SJSA1 (cell line): ENCODE data around the gene LGALS9C. TPM values are rescaled to one million over a fixed set of nuclear protein-coding genes. Genes with fewer than 3 reads are reported as not detected.
"Not testable (repeated sequence)": the region's sequence is repeated elsewhere in the genome, so short reads cannot be mapped to it uniquely, and the experiment has no call there.

ENCODE experiments used
- DNase-seq, 2 experiments: peaks; one replicate each; pipeline ENCODE4 v3.0.0-alpha.2; 2015 to 2020; ENCODE audit warnings: low spot score in 2 of 2, low read depth in 1 of 2
- H3K27ac ChIP-seq: fragments of 250-450 bp; sonication (Bioruptor Pico); 2 replicates; pipeline ENCODE4 v1.5.1; 2020; ENCODE audit warnings: mild to moderate bottlenecking, moderate library complexity
- H3K27me3 ChIP-seq: fragments of 250-450 bp; sonication (Bioruptor Pico); replicated peaks from 2 replicates; pipeline ENCODE4 v1.5.1; 2020; ENCODE audit warnings: mild to moderate bottlenecking, moderate library complexity
- H3K36me3 ChIP-seq: fragments of 250-450 bp; sonication (Bioruptor Pico); 2 replicates; pipeline ENCODE4 v1.5.1; 2020; ENCODE audit warnings: mild to moderate bottlenecking
- H3K4me1 ChIP-seq: fragments of 250-450 bp; sonication (Bioruptor Pico); replicated peaks from 2 replicates; pipeline ENCODE4 v1.6.1; 2021; ENCODE audit warnings: mild to moderate bottlenecking
- H3K4me3 ChIP-seq: fragments of 250-450 bp; sonication (Bioruptor Pico); 2 replicates; pipeline ENCODE4 v1.5.1; 2020; ENCODE audit warnings: mild to moderate bottlenecking
- H3K9me3 ChIP-seq: fragments of 250-450 bp; sonication (Bioruptor Pico); replicated peaks from 2 replicates; pipeline ENCODE4 v1.5.1; 2020; ENCODE audit warnings: mild to moderate bottlenecking
- total RNA-seq: library from RNA; depleted of rRNA; stranded (reverse); fragments of >200 nt; shearing (Covaris generic); gene quantifications from 2 replicates; pipeline ENCODE4 v1.2.3, GENCODE V29; 2014

LGALS9C gene
- total RNA-seq, 1 experiment from 2014 or later = not detected

DNA sequence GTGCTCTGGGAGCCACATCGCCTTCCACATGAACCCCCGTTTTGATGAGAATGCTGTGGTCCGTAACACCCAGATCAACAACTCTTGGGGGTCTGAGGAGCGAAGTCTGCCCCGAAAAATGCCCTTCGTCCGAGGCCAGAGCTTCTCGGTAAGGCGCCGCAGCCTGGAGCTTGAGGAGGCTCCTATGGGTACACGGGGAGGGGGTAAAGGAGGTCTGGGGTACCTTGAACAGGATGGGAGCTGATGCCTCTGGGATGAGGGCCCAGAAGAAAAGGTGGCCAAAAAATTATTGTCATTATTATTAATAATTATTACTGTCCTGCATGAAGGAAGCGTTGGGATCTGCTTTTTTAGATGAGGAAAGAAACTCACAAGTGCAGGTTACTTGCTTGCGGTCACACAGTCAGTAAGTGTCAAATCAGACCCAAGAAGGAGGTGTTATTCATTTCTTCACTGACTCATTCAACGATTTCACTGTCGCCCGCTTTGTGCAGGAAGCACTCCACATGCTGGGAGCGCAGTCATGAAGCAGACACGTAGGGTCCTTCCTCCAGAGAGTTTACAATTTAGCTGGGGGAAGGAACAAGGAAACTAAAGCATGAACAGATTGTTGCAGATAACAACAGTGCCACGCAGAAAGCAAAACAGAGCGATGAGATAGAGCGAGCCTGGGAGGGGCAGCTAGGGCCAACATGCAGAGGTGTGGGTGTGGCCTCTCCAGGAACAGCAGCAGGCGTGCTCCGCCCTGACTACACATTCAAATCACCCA lies 16.3 kb downstream of the LGALS9C start:
- not testable (repeated sequence) for H3K4me1 ChIP-seq, H3K9me3 ChIP-seq, DNase-seq, H3K4me3 ChIP-seq, H3K27me3 ChIP-seq, H3K36me3 ChIP-seq, H3K27ac ChIP-seq

DNA sequence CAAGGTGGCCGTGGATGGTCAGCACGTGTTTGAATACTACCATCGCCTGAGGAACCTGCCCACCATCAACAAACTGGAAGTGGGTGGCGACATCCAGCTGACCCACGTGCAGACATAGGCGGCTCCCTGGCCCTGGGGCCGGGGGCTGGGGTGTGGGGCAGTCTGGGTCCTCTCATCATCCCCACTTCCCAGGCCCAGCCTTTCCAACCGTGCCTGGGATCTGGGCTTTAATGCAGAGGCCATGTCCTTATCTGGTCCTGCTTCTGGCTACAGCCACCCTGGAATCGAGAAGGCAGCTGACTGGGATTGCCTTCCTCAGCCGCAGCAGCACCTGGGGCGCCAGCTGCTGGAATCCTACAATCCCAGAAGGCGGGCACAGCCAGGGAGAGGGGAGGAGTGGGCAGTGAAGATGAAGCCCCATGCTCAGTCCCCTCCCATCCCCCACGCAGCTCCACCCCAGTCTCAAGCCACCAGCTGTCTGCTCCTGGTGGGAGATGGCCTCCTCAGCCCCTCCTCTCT lies 17.7 kb downstream of the LGALS9C start:
- not testable (repeated sequence) for DNase-seq, H3K4me1 ChIP-seq, H3K36me3 ChIP-seq, H3K9me3 ChIP-seq, H3K27ac ChIP-seq, H3K27me3 ChIP-seq, H3K4me3 ChIP-seq

- H3K27ac ChIP-seq, H3K27me3 ChIP-seq, H3K4me1 ChIP-seq, H3K9me3 ChIP-seq, H3K4me3 ChIP-seq, H3K36me3 ChIP-seq, DNase-seq: not testable (repeated sequence)
Observed at GRCh38 chr17:18497044-18497443, 20.5 kb downstream of the LGALS9C start.

DNA sequence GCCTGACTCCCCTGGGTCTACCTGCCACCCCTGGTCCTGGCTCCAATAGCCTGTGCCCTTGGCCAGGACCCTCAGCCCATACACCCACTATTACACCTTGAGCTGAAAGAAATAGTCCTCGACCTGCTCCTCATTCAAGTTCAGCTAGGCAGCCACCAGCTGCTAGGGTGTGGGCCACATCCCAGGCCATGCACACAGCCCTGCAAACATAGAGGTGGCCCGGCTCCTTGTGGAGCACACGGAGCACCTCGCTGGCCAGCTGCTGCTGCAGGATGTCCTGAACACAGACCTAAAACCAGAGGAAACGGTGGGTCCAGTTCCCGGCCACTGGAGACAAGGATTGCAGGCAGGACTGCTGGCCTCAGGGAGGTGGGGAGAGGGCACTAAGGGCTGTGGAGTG lies 22.5 kb downstream of the LGALS9C start:
- H3K4me1 ChIP-seq, H3K27ac ChIP-seq, H3K36me3 ChIP-seq, H3K4me3 ChIP-seq, H3K9me3 ChIP-seq, DNase-seq, H3K27me3 ChIP-seq: not testable (repeated sequence)

- not testable (repeated sequence) for H3K9me3 ChIP-seq, H3K4me3 ChIP-seq, H3K27ac ChIP-seq, DNase-seq, H3K27me3 ChIP-seq, H3K4me1 ChIP-seq, H3K36me3 ChIP-seq
Observed at GRCh38 chr17:18499756-18500155, 23.2 kb downstream of the LGALS9C start.

DNA sequence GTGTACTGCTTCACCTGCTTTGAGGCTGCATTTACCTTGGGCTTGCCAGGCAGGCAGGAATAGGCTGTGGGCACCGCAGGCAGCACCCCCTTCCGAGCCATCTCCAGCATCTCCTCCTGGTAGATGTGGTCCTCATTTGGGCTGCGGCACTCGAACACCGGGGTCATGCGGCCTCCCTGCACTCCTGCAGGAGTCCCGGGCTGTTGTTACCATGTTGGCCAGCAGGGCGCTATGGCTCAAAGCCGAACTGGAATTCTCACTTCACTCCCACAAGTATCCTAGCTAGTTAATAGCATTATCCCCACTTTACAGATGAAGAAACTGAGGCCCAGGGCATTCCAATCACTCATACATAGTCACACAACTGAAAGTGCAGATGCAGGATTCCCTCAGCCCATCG lies 23.7 kb downstream of the LGALS9C start:
- not testable (repeated sequence) for H3K27me3 ChIP-seq, H3K27ac ChIP-seq, H3K36me3 ChIP-seq

GRCh38 chr17:18500816-18501215 lies 24.2 kb downstream of the LGALS9C start:
- not testable (repeated sequence) for H3K36me3 ChIP-seq, H3K9me3 ChIP-seq, DNase-seq, H3K4me1 ChIP-seq, H3K27ac ChIP-seq, H3K27me3 ChIP-seq, H3K4me3 ChIP-seq

More for the DNA sequence above, 23.7 kb downstream of the LGALS9C start:
- H3K4me3 ChIP-seq, DNase-seq, H3K9me3 ChIP-seq, H3K4me1 ChIP-seq: not testable (repeated sequence)

GRCh38 chr17:18503221-18503620 lies 26.6 kb downstream of the LGALS9C start:
- not testable (repeated sequence) for H3K9me3 ChIP-seq, H3K27ac ChIP-seq, H3K4me3 ChIP-seq, H3K36me3 ChIP-seq, DNase-seq, H3K27me3 ChIP-seq, H3K4me1 ChIP-seq

DNA sequence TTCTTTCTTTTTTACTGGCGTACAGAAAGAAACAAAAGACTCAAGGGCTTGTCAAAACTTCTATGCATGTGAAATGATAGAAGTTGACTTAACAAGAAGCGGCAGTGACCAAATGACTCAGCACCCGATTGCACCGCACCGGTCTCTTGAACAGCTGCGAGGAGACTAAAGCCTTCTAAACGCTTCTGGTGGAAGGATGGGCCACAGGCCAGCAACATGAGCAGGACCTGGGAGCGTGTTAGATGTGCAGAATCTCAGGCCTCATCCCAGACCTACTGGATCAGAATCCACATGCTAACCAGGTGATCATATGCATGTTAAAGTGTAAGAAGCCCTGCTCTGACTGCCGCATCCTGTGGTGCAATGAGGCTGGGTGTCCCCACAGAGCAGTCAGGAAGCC lies 31.1 kb downstream of the LGALS9C start:
- not testable (repeated sequence) for H3K27ac ChIP-seq, H3K4me3 ChIP-seq, H3K4me1 ChIP-seq, H3K36me3 ChIP-seq, DNase-seq, H3K27me3 ChIP-seq, H3K9me3 ChIP-seq

- not testable (repeated sequence) for H3K4me1 ChIP-seq, H3K27ac ChIP-seq, H3K36me3 ChIP-seq, H3K9me3 ChIP-seq, DNase-seq, H3K4me3 ChIP-seq, H3K27me3 ChIP-seq
Observed at GRCh38 chr17:18508667-18509066, 32.1 kb downstream of the LGALS9C start.

DNA sequence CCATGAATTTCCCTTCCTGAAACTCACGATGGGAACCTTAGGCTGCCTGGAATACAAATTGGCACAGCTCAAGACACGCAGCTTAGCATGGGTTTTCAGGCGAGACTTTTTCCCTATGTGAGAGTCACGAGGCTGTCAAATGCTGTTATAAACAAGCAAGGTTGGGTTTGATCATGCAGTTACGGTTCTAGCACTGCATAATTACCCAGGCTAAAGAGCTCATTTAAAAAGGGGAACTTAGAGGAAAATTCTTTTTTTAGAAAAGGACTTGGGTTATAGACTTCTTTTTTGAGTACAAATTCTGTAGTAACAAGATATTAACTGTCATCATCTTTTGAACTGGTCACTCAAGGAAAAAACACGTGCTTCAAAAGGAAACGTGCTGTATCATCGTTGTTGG lies 44.5 kb downstream of the LGALS9C start:
- not testable (repeated sequence) for H3K36me3 ChIP-seq, DNase-seq, H3K27me3 ChIP-seq, H3K27ac ChIP-seq, H3K9me3 ChIP-seq, H3K4me3 ChIP-seq, H3K4me1 ChIP-seq

GRCh38 chr17:18525015-18525414 lies 48.4 kb downstream of the LGALS9C start:
- not testable (repeated sequence) for H3K4me1 ChIP-seq, H3K27ac ChIP-seq, H3K9me3 ChIP-seq, H3K27me3 ChIP-seq, H3K4me3 ChIP-seq, H3K36me3 ChIP-seq, DNase-seq

DNA sequence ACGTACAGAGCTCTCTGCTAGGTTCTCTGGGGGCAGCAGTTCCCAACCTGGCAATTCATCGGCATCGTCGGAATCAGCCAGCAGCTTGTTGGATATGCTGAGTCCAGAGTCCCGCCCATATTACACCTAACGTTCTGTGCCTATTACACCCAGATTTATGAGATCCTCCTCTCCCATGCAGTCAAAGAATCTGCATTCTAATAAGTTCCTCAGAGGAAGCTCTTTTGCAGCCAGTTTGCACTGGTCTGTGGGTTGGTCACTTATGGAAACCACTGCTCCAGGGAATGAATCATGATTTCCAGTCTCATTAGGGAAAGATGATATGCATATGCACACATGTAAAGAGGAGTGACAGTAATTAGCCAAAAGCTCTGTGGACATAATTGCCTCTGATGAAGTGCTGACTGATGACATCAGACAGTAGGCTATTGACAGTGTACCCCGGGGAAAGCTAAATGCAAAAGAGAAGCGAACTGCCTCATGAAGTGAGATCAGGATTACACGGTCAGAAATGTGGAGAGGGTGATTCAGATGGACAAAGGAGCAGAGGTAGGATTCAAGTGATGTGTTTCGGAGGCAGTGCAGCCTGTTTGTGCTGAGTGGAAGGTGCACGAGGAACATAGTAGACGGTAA lies 49.7 kb downstream of the LGALS9C start:
- H3K9me3 ChIP-seq, H3K4me1 ChIP-seq, H3K36me3 ChIP-seq, H3K4me3 ChIP-seq, H3K27ac ChIP-seq, H3K27me3 ChIP-seq, DNase-seq: not testable (repeated sequence)

DNA sequence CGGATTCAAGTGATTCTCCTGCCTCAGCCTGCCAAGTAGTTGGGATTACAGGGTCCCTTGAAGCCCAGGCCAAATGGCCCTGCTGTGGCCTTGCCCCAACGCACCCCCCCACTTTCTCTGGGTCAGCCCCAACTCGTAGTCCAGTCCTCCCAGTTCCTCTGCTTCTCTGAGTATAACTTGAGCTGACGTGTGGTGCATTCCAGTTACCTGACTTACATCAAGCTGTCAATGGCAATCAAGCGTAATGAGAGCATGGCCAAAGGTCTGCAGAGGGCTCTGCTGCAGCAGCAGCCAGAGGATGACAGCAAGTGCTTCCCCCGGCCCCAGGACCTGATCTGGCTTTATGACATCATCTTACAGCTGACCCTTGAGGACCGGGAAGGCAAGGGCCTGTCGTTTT lies 50.8 kb downstream of the LGALS9C start:
- H3K4me3 ChIP-seq, H3K36me3 ChIP-seq, H3K27me3 ChIP-seq, DNase-seq, H3K27ac ChIP-seq, H3K4me1 ChIP-seq, H3K9me3 ChIP-seq: not testable (repeated sequence)

DNA sequence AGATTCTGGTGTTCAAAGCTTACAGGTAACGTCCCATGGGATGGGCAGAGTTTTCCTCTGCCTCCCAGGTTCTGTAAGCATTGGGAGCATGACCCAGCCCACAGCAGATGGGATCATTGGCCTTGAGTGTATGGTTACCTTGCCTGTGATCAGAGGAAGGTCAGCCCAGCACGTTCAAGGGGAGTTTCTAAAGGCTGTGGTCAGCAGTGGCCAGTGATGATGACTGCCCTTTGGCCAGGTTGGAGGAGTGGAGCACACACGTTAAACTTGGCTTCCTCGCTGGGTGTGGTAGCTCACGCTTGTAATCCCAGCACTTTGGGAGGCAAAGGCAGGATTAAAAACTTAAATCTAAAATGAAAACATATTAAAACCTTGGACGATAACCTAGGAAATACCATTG lies 51.8 kb downstream of the LGALS9C start:
- DNase-seq, H3K36me3 ChIP-seq, H3K9me3 ChIP-seq, H3K4me1 ChIP-seq, H3K27me3 ChIP-seq, H3K27ac ChIP-seq, H3K4me3 ChIP-seq: not testable (repeated sequence)
